Measurements from ENCODE around the gene APMAP. TPM values are rescaled to one million over a fixed set of nuclear protein-coding genes. Genes with fewer than 3 reads are reported as not detected.

The APMAP gene
- polyA plus RNA-seq, 1 donor: 92.2 TPM

DNA sequence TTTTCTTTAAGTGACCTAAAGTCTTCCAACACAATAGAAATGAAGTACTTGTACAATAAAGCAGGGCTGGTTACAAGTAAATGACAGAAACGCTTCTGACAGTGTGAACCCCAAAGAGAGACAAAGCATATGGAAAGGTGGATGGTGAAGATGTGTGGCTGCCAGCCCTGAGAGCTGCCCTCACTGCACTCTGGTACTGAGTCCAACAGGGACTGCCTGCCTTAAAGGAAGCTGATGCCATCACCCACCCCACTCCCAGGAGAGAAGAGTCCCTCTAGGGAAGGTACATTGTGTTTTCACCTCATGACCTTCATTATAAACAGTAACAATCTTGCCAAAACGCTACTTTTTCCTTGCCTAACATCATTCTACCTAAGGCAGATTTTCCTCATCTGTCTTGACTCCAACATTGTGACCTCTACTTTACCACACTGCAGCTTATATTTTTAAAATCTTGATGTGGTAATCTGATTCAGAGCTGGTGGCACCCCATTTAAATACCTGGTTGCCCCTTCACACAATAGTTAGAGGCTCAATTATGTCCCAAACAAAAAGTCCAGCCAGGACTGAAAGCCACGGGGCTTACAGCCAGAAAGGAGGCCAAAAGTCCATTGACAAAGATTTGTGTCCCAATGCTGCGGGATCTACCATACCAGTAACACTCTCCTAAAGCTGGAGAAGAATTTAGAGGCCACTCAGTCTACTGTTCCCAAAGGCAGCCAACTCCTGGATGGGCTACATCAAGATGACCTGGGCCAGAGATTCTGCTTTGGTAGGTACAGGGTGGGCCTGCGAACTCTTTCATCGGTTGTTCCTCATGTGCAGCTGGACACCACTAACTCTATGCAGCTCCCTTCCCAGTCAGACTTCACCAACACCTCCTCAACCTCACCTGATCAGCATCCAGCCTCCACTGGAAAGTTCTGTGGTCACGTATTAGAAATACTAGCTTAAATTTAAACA lies 4.4 kb downstream of the APMAP start:
- DNase-seq: no peak

- no peak for DNase-seq
These were observed 5.3 kb downstream of the APMAP start for GRCh38 chr20:24987244-24987643.

DNA sequence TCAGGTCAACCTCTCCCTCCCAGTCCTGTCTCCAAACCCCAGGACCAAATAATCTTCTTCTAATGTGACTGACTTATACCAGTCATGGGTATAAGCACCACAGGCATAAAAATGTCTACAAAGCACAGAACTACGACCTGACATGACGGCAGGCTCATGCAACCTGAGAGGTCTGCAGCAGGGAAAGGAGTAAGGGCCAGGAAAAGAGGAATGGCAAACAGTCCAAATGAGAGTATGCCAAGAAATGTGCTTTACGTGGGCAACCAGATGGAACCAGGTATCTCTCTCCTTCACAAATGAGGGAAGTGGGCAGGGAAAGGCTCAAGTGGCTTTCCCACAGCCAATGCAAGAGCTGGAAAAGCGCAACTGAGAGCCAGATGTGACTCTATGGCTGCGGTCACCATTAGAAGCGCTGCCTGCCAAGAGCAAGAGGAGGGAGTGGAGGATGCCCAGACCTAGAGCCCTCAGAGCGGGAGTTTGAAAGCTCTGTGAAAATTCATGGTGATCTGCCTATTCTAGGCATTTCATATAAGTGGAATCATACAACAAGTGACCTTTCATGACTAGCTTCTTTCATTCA lies 6.0 kb downstream of the APMAP start:
- DNase-seq: no peak

DNA sequence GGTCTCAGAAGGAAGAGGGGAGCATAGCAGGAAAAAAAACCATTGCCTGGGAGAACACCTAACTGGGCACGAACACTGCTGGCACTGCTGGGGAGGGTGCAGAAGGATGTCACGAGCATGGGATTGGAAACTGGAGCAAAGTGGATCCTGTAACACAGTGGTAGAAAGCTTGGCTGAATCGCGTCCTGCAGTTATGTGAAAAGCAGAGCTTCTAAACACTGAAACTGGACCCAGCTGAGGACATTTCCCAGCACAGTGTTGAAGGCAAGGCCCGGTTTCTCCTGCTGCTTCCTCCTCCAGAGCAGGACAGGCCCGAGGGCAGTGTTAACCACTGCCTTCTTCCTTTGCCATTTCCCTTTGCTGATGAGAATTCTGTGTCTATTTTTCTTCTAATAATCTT lies 6.7 kb downstream of the APMAP start:
- DNase-seq: no peak

GRCh38 chr20:24984961-24985640 lies 7.5 kb downstream of the APMAP start:
- DNase-seq: no peak

DNA sequence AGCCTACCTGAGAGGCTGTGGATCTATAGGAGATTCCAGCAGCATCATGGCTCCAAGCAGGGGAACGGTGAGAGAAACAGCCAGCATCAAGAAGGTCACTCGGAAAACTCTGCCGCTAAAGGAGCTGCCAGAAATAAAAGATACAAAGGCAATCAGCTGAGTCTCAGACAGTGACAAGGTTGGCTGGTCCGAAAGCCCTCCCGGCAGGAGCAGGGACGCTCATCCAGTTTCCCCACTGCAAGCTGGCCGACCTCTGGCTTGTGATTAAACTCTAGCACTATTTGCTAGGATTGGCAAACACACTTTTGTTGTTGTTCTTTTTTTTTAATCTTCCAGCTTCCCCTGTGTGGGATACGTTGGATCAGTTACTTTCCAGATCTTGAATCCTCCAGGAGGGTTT lies 8.7 kb downstream of the APMAP start:
- DNase-seq: no peak

DNA sequence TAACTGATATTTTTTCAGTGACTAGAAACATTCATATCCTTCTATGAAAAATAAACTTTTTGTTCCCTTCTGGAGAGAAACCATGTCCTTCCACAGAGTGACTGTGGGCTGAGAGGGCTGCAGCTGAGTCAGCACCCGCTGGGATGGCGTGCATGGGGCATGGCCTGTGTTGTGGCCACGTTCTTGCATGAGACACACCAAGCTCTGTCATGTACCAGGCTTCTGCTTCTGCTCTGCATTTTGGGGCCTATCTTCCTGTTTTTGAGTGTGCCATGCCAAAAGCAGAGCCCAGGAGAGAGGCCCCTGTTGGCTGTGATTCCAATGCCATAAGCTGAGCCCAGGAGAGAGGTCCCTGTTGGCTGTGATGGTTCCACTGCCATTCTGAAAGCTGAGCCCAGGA lies 10.8 kb downstream of the APMAP start:
- DNase-seq: no peak

- no peak for DNase-seq
These were observed 11.3 kb downstream of the APMAP start for GRCh38 chr20:24981282-24981681.

DNA sequence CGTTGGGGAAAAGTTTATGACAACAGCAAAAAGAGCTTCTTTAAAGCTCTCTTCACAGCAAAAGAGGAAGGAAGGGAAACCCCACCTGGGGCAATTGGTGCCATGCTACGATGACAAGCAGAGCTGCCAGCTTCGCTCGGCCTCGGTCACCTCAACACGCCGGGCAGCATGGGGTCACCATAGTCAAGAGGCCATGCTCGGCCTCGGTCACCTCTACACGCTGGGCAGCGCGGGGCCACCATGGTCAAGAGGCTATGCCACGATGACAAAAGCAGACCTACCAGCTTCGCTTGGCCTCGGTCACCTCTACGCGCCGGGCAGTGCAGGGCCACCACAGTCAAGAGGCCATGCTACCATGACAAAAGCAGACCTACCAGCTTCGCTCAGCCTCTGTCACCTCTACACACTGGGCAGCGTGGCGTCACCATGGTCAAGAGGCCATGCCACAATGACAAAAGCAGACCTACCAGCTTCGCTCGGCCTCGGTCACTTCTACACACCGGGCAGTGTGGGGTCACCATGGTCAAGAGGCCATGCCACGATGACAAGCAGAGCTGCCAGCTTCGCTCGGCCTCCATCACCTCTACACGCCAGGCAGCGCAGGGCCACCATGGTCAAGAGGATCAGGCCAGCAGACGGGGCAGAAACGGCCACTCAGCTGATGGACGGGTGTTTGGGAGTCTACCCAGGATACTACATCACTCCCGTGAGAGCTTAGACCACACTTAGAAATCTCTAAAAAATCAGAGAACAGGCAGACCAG lies 12.1 kb downstream of the APMAP start:
- DNase-seq: no peak

DNA sequence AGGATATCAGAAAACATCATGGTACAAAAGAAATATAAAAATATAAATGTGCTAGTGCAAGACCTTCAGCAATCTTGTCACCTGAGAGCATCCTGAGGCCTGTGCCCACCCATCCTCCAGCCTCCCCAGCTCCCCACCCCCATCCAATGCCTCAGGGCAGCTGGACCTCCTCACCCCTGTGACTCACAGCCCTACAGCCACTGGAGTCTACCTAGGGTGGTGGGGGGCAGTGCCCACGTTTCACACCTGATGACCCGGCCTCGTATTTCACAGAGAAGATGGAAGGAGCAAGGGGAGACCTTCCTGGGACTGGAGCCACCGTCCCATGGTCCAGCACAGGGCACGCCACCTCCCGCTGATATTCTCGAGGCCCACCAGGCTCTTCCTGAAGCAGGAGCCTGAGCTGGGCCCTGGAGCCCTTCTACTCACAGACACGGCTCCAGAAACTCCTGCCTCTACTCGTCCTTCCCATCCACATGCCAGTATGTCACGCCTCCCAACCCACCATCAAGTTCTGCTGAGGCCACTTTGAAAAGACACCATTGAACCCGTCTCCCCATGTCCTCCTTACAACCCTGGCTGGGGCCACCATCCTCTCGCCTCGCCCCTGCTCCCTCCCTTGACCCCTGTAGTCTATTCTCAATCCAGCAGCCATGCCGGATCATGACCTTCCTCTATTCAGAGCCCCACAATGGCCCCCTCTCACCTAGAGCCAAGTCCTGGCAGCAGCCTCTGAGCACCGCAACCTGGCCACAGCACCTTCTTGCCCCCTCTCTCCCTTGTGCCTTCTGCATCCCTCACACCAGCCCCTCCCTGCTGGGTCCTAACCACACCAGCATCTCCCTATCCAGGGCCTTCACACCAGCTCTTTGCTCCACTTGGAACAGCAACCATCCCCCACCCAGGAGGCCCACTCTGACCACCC lies 13.3 kb downstream of the APMAP start:
- DNase-seq: no peak

GRCh38 chr20:24978513-24978912 lies 14.0 kb downstream of the APMAP start:
- no peak for DNase-seq

DNA sequence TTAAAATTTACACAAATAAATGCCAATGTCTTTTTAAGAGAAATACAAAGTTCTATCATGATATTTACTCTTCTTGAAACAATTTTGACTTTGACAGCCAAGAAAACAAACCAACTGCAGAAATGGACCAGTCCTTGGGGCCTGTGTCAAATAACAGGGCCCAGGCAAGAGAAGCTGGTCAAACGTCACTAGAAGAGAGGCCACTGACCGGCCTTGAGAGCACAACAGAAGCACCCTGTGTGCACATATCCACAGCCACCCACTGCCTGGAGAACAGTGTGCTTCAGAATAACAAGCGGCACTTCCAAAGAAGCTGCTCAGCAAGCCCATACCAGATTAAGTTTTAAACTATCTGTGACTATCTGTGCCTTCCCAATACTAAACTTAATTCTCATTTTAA lies 14.8 kb downstream of the APMAP start:
- DNase-seq: no peak

DNA sequence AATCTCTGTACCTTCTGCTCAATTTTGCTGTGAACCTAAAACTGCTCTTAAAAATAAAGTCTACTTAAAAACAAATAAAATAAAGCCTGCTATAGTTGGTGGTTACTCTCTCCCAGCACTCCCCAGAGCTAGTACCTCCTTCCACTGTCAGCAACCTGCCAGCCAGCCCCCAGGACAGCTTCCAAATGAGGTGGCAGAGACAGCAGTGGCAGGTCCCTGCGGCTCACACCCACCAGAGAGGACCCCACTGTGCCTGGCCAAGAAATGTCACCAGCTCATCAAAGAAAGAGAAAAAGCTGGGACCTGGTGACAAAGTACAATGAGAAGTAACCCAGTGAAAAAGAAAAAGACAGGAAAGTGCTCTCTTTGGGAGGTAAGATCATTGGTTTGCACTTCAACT lies 15.2 kb downstream of the APMAP start:
- DNase-seq: no peak

- no peak for DNase-seq
These were observed 20.2 kb downstream of the APMAP start for GRCh38 chr20:24972341-24972740.

DNA sequence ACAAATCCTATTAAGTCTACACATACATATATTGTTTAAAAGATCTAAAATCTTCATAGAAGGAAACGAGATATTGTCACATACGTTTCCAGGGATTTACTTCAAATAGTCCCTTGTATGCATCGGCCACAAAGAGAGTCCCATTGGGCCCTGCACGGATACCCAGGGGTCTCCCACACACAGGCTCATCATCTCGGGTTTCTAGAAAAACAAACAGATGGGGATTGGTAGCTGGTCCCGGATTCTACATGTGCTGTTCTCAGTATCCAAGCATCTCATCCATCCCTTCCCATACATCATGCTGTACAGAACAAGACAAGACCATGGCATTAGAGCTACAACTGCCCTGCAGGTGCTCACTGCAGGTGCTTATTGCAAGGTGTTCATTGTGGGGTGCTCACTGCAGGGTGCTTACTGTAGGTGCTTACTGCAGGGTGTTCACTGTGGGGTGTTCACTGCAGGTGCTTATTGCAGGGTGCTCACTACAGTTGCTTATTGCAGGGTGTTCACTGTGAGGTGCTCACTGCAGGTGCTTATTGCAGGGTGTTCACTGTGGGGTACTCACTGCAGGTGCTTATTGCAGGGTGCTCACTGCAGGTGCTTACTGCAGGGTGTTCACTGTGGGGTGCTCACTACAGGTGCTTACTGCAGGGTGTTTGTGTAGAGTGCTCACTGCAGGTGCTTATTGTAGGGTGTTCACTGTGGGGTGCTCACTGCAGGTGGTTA lies 21.0 kb downstream of the APMAP start:
- no peak for DNase-seq

GRCh38 chr20:24970754-24971153 lies 21.8 kb downstream of the APMAP start:
- no peak for DNase-seq

DNA sequence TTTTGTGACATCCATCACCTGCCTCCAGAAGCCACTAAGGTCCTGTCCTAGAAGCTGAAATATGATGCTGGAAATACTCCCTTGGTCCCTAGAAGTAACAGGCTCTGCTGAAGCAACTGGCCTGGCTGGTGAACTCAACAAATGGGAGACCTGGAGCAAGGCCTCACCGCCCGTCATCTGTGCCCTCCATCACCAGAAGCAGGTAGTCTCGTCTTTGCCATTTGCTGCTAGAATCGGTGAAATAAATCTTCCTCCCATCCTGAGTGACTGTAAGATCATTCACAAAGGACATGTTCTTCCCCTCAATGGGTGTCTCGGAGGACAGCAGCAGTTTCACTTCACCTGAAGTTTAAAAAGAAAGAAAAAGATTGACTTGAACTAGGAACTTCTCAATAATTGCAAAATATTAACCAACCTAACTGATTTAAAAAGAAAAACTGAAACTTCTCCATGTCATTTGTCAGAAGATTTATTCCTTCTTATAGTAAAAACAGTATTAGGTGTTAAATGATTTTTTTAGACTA lies 22.5 kb downstream of the APMAP start:
- no peak for DNase-seq

GRCh38 chr20:24969186-24970029 lies 23.1 kb downstream of the APMAP start:
- DNase-seq: no peak

GRCh38 chr20:24968278-24968800 lies 24.2 kb downstream of the APMAP start:
- no peak for DNase-seq
